ENCODE data around the gene MBD4. TPM values are rescaled to one million over a fixed set of nuclear protein-coding genes. Genes with fewer than 3 reads are reported as not detected.

The MBD4 gene
- total and polyA plus RNA-seq, 10 of the 15 experiments (the other 5 are each of a cell fraction or from before 2014, with no cell fraction given): 17.7 to 59.0 (median 49.0) TPM

DNA sequence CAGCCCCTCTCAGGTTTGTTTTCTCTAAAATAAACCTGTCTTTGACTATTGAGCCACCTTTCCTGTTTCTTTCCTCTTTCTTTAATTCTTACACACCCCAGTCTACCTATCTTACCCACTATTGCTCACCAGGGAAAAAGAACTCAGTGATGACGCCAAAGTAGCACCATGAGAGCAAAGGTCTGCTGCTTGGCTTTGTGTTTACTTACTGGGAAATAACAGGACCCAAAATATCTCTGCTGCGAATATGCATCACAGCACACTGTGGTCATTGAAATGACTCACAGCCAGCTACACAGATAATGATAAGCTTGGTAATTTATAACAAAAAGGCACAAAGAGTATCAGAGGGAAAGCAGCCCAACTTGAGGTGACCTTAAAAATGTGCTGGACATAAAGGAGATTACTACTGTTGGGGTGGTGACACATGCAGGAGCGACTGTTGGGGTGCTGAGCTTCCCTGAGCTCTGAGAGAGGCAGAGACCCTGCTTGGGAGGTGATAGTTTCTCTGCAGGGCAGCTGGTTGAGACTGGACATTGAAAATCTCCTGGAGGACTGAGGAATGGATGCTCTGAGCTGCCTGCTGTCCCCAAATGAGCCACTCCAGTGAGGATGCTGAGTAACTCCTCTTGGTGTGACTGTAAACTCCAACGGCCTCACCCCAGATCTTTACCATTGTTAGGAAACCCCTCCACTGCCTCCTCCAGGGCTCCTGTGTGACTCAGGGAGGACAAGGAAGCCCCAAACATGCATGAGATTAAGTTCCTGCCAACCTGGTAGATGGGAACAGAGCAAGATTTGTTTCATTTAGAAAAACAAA, 25.9 kb downstream of the MBD4 start (continued):
- TF ChIP-seq FOXK2 (IDR thresholded peaks at IDR 0.05): peak; percentile 43; the same call in 1 of the 2 replicates
- TF ChIP-seq NR2F1 (conservative IDR thresholded peaks at IDR 0.05): peak; percentile 91
- TF ChIP-seq MEF2B (IDR thresholded peaks at IDR 0.05; ENCODE audit: partially characterized antibody, poor library complexity, severe bottlenecking): peak; percentile 87
- peak; percentile 79 to 82; a peak in 2 of 4 replicates for TF ChIP-seq EP300 (IDR thresholded peaks at IDR 0.05; ENCODE audit: borderline replicate concordance in 1 of 2, control insufficient read depth in 1 of 2, low read depth in 2 of 2, low read length in 2 of 2)
- peak; percentile 81; the same call in 1 of the 2 replicates for TF ChIP-seq CREM (IDR thresholded peaks at IDR 0.05; ENCODE audit: low read depth)
- TF ChIP-seq TBL1XR1 (IDR thresholded peaks at IDR 0.05; ENCODE audit: low read depth, low read length): no peak
- TF ChIP-seq ATF7 (IDR thresholded peaks at IDR 0.05; ENCODE audit: low read depth): peak; percentile 86
- TF ChIP-seq, protein P1, sequence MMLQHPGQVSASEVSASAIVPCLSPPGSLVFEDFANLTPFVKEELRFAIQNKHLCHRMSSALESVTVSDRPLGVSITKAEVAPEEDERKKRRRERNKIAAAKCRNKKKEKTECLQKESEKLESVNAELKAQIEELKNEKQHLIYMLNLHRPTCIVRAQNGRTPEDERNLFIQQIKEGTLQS (IDR thresholded peaks at IDR 0.05; ENCODE audit: borderline replicate concordance, extremely low read depth, low read depth, low read length): no peak
- TF ChIP-seq IRF4 (IDR thresholded peaks at IDR 0.05; ENCODE audit: low read depth, low read length): 0 out of 2 replicates have a peak, but pooled peaks have one; percentile 45
- no peak for TF ChIP-seq ZNF384 (IDR thresholded peaks at IDR 0.05; ENCODE audit: borderline replicate concordance, low read depth, low read length)
- TF ChIP-seq EED (IDR thresholded peaks at IDR 0.05; ENCODE audit: low read depth): no peak
- TF ChIP-seq, protein P2, sequence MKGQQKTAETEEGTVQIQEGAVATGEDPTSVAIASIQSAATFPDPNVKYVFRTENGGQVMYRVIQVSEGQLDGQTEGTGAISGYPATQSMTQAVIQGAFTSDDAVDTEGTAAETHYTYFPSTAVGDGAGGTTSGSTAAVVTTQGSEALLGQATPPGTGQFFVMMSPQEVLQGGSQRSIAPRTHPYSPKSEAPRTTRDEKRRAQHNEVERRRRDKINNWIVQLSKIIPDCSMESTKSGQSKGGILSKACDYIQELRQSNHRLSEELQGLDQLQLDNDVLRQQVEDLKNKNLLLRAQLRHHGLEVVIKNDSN (IDR thresholded peaks at IDR 0.05; ENCODE audit: borderline replicate concordance, extremely low read length, insufficient read depth, low read depth, low read length): no peak
- TF ChIP-seq ZZZ3 (IDR thresholded peaks at IDR 0.05; ENCODE audit: control insufficient read depth, insufficient read length, low read depth): no peak
- TF ChIP-seq, protein P3, sequence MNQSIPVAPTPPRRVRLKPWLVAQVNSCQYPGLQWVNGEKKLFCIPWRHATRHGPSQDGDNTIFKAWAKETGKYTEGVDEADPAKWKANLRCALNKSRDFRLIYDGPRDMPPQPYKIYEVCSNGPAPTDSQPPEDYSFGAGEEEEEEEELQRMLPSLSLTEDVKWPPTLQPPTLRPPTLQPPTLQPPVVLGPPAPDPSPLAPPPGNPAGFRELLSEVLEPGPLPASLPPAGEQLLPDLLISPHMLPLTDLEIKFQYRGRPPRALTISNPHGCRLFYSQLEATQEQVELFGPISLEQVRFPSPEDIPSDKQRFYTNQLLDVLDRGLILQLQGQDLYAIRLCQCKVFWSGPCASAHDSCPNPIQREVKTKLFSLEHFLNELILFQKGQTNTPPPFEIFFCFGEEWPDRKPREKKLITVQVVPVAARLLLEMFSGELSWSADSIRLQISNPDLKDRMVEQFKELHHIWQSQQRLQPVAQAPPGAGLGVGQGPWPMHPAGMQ (IDR thresholded peaks at IDR 0.05; ENCODE audit: borderline replicate concordance): no peak
- TF ChIP-seq HDAC2 (IDR thresholded peaks at IDR 0.05): no peak
- peak; percentile 90 for TF ChIP-seq RUNX3 (IDR thresholded peaks at IDR 0.05; ENCODE audit: low read length)
- no peak for TF ChIP-seq ETV6 (conservative IDR thresholded peaks at IDR 0.05 in 1 of 2, IDR thresholded peaks at IDR 0.05 in 1 of 2; ENCODE audit: borderline replicate concordance in 1 of 2, low read depth in 1 of 2)
- TF ChIP-seq DPF2 (IDR thresholded peaks at IDR 0.05): peak; percentile 79
- peak; percentile 49 for TF ChIP-seq RELA (IDR thresholded peaks at IDR 0.05; ENCODE audit: borderline replicate concordance, partially characterized antibody)
- TF ChIP-seq, protein P4, sequence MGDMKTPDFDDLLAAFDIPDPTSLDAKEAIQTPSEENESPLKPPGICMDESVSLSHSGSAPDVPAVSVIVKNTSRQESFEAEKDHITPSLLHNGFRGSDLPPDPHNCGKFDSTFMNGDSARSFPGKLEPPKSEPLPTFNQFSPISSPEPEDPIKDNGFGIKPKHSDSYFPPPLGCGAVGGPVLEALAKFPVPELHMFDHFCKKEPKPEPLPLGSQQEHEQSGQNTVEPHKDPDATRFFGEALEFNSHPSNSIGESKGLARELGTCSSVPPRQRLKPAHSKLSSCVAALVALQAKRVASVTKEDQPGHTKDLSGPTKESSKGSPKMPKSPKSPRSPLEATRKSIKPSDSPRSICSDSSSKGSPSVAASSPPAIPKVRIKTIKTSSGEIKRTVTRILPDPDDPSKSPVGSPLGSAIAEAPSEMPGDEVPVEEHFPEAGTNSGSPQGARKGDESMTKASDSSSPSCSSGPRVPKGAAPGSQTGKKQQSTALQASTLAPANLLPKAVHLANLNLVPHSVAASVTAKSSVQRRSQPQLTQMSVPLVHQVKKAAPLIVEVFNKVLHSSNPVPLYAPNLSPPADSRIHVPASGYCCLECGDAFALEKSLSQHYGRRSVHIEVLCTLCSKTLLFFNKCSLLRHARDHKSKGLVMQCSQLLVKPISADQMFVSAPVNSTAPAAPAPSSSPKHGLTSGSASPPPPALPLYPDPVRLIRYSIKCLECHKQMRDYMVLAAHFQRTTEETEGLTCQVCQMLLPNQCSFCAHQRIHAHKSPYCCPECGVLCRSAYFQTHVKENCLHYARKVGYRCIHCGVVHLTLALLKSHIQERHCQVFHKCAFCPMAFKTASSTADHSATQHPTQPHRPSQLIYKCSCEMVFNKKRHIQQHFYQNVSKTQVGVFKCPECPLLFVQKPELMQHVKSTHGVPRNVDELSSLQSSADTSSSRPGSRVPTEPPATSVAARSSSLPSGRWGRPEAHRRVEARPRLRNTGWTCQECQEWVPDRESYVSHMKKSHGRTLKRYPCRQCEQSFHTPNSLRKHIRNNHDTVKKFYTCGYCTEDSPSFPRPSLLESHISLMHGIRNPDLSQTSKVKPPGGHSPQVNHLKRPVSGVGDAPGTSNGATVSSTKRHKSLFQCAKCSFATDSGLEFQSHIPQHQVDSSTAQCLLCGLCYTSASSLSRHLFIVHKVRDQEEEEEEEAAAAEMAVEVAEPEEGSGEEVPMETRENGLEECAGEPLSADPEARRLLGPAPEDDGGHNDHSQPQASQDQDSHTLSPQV (IDR thresholded peaks at IDR 0.05): no peak
- TF ChIP-seq, protein P5, sequence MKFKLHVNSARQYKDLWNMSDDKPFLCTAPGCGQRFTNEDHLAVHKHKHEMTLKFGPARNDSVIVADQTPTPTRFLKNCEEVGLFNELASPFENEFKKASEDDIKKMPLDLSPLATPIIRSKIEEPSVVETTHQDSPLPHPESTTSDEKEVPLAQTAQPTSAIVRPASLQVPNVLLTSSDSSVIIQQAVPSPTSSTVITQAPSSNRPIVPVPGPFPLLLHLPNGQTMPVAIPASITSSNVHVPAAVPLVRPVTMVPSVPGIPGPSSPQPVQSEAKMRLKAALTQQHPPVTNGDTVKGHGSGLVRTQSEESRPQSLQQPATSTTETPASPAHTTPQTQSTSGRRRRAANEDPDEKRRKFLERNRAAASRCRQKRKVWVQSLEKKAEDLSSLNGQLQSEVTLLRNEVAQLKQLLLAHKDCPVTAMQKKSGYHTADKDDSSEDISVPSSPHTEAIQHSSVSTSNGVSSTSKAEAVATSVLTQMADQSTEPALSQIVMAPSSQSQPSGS (IDR thresholded peaks at IDR 0.05; ENCODE audit: low read length): peak; percentile 57; the same call in 1 of the 2 replicates

Data from GM12878 (cell line).